Mammary microvascular endothelial cell (primary cell): ENCODE results near the gene DPH6. TPM values are rescaled to one million over a fixed set of nuclear protein-coding genes. Genes with fewer than 3 reads are reported as not detected.

ENCODE experiments used
- total RNA-seq: library from RNA; depleted of rRNA; stranded (reverse); fragments of >200 nt; gene quantifications from 2 replicates; pipeline ENCODE4 v1.2.3, GENCODE V29; 2015

DPH6 gene, protein sequence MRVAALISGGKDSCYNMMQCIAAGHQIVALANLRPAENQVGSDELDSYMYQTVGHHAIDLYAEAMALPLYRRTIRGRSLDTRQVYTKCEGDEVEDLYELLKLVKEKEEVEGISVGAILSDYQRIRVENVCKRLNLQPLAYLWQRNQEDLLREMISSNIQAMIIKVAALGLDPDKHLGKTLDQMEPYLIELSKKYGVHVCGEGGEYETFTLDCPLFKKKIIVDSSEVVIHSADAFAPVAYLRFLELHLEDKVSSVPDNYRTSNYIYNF
- total RNA-seq: 4.4 and 17.2 TPM in 2 replicates

GRCh38 chr15:35545824-35546510 lies at the start of gene DPH6:
TSS of gene DPH6 (minus strand) at chr15:35546165. CDS start at chr15:35546141, 24 bp downstream.

